ENCODE measurements around the gene PIAS1.
"Not testable (repeated sequence)": the region's sequence is repeated elsewhere in the genome, so short reads cannot be mapped to it uniquely, and the experiment has no call there.

PIAS1 gene

DNA sequence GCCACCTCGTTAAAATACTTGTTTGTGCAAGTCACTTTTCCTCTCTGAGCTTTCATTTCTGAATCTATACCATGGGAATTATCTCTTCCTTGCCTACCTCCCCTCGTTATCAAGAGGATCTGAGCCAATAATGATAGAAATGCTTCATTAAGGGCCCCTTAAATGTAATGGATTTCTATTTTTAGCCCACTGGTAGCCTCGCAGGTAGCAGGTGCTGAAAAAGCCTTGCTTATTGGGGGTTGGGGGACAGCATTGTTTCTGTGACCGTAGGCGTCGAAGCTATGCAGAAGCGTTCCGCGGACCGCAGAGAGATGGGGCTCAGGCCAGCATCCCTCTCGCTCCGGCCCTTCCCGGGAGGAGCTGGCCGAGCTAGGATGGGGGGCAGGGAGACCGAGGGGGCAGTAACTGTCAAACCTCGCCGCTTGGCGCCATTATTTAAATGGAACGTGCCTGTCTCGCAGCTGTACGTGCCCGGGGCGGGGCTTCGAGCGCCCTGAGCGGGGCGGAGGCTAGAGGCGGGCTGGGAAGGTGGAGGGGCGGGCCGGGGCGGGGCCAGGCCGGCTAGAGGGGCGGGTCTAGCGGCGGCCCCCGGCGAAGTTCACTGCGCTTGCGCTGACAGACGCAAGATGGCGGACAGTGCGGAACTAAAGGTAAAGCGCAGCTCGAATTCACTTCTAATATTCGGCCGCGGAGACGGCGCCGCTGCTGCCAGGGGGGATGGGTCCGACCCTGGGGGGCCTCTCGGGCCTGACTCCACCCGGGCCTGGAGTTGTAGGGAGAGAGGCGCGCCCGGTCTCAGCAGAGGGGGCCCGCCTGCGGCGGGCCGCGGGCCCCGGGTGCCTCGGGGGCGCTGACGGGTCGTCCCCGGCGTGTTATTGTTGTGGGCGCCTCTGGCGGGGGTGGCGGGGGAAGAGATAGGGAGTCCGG is at the start of gene PIAS1:
TSS of gene PIAS1 (plus strand) at position 615 of the 927 bp plus-strand sequence. CDS start at position 627, 12 bp downstream.
- DNase-seq = peak; percentile 94

DNA sequence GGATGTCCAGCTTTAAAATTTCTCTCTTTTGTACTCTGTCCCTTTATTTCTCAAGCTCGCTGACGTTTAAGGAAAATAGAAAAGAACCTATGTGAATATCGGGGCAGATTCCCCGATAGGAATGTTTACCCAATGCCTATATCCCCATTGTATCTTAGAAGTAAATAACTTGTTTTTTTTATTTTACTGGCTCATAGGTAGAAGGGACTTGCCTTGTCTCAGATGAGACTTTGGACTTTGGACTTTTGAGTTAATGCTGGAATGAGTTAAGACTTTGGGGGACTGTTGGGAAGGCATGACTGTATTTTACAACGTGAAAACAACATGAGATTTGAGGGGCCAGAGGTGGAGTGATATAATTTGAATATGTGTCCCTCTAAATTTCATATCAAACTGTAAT is 46.5 kb upstream of the PIAS1 start:
- DNase-seq = not testable (repeated sequence)

DNA sequence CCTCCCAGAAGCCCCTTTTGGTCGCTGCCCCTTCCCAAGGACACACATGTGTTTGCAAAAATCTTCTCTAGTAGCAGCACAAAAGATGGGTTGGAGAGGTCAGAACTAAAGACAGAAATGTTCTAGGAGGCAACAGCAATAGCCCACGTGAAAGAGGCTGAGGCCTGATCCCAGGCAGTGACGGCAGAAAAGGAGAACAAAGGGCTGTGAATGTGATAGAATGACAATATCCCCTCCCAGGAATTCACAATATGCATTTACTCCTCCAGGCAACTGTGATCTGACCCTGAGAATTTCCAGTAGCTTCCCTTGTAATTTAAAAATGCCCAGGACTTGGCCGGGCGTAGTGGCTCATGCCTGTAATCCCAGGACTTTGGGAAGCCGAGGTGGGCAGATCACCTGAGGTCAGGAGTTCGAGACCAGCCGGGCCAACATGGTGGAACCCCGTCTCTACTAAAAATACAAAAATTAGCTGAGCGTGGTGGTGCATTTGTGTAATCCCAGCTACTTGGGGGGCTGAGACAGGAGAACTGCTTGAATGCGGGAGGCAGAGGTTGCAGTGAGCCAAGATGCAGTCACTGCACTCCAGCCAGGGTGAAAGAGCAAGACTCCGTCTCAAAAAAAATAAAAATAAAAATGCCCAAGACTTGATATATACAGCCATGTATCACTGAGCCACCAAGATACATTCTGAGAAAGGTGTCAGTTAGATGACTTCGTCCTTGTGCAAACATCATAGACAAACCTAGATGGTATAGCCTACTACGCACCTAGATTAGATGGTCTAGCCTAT is 43.6 kb upstream of the PIAS1 start:
- DNase-seq = no peak

DNA sequence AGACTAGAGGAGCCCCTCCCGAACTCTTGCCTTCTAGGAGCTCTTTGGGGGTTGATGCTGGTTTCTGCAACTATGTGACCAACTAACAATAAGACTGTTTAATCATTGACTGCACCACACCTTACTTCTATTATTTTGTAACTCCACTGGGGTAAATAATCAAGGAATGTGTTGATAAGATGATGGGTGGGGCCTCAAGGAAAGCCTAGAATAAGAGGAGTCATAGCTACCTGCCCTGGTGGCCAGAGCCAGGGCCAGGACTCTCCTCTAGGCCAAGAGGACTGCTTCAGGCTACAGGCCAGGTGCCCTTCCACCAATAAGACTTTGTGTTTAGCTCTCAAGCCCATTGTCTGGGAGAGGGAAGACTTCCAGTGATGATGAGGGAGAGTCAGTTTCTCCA is 41.2 kb upstream of the PIAS1 start:
- DNase-seq = no peak

DNA sequence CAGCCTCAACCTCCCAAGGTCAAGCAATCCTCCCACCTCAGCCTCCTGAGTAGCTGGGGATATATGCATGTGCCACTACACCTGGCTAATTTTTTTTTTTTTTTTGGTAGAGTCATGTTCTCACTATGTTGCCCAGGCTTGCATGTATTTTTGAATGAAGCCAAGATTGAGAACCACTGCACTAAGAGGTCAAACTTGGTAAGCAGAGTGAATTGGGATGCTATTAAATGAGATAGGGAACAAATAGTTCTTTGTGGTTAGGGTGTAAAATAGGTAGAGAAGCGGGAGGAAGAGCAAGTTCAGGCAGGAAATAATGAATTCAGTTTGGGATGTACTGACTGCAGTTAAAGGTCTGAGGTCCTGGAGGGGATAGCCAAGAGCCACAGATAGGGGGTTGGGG is 39.9 kb upstream of the PIAS1 start:
- DNase-seq = no peak

DNA sequence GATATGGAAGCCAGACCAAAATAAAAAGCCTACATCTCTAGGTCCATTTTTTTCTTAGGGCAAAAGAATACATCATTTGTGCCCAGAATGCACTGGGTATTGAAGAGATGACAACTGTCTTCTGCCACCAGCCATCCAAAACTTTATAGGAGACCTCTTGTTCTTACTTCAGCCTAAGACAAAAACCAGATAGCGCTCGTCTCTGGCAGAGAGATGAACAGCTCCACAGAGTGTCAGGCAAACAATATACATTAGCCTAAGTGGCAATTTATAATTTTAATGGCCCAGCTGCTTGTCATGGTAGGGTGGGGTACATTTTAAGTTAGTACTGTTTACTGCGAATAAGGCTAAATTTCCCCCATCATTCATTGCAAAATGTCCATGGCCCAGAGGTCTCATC is 38.9 kb upstream of the PIAS1 start:
- no peak for DNase-seq

DNA sequence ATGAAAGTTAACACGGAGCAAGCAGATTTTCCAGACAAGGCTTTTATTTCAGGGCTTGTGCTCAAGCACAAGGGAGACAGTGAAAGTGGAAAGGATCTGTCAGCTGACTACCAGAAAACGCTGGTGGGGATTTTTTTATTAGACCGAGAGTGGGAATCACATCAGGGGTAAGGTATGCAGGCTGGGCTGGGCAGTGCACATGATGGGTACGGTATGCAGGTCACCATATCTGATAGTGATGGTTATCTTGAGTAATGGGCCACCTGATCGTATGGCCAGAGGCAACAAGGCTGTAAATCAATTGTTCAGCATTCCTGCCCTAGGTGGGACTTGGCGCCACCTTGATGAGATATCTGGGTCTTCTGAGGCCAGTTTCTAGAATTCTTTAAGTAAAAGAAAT is 36.9 kb upstream of the PIAS1 start:
- no peak for DNase-seq

DNA sequence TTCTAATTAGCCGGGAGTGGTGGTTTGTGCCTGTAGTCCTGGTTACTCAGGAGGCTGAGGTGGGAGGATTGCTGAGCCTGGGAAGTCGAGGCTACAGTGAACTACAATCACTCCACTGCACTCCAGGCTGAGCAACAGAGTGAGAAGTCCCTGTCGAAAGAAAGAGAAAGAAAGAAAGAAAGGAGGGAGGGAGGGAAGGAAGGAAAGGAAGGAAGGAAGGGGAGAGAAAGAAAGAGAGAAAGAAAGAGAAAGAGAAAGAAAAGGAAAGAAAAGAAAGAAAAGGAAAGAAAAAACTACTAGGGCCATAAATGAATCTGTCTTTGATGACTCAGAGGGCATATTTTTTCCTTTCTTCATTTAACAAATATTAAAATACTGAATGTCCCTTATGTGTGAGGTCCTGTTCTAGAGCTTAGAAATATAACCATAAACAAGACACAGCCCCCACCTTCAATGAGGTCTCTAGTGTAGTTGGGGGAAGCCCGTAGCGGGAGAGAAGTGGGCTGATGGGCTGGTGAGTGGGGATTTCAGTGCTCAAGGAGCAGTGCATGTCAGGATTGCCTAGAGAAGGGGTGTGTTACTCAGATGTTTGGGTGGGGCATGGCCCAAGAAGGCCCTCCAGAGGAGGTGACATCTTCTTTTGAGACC is 35.2 kb upstream of the PIAS1 start:
- no peak for DNase-seq

DNA sequence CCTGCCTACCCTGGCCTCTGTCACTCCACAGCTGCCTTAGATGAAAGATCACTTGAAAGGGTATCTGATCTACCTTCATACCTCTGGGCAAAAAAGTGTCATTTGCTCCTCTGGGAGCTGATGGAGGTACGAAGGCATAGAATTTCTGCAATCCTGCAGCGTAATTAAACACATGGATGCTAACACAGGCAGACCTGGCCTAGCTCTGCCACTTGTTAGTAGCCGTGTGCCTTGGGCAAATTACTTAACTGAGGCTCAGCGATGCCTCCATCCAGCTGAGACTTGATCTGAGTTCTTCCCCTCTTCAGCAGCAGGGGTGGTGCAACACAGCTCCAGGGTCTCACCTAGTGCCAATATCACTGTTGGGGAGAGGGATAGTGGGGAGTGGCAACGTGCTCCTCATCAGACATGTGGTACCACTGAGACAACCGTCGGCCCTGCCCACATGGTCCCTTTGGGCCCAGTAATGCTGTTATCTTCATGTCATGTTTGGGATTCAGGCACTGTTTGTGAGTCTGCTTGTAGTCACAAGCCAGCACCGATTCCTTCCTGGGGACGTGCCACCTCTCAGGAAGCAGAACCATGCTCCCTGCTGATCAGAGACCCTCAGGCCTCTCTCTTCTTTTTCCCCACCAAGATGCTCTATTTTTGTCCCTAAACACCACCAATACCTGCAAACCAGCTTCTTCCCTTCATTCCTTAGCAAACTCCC is 34.1 kb upstream of the PIAS1 start:
- no peak for DNase-seq

DNA sequence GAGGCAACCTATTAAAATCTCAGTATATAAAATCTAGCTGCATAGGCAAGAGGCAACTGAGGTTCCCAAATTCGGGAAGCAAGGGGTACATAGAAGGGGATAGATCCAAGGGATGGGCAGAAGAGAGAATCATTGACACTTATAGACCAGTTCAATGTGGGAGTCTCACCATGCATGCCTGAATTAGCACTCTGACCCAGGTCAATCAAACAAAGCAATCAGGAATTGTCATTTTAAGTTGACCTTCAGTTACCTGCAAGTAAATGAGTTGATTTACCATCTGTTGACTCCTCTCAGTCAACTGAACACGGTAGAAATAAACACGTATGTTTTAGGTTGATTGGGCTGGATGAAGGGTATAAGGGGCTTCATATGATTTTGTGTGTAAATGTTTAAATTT is 33.4 kb upstream of the PIAS1 start:
- no peak for DNase-seq

DNA sequence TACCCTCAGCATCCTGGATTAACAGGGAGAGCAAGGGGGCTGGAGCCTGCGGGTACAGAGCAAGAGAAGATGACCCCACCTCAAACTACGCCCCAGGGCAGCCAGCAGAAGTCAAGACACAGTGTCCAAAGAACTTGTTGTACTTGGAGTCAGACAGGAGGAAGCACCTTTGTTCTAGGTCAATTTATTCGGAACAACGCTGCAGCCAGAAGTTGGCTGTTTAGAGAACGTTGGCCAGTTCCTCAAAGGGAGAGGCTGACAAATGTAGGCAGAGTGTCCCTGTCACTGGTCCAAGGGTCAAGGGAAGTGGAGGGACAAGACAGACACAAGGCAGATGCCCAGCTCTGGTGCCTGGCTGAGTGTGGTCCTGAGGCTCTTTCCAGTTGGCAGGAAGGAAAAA is 32.1 kb upstream of the PIAS1 start:
- DNase-seq = no peak

DNA sequence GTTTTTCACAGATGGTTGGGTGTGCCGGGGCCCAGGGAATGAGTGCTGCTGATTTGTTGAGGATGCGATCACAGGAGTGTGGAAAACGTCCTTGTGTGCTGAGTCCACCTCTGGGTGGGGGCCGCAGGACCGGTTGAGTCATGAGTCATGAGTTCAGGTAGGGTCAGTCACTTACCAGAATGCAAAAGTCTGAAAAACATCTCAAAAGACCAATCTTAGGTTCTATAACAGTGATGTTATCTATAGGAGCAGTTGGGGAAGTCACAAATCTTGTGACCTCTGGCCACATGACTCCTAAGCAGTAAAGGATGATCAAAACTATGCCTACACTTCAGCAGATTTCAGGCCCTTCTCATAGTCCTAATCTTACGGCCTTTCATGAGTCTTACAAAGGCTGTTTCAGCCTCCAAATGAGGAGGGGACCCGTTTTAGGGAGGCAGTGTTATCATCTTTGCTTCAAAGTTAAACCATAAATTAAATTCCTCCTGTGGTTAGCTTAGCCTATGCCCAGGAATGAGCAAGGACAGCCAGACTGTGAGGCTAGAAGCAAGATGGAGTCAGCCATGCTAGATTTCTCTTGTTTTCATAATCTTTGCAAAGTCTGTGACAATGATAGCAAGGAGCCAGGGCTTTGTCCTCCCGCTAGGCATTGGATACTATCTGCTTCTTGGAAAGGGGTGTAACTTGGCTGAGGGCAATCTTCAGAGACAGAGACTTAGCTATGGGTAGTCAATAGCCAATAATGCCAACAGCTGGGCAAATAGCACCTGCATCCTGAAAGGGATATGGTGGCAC is 30.6 kb upstream of the PIAS1 start:
- no peak for DNase-seq

DNA sequence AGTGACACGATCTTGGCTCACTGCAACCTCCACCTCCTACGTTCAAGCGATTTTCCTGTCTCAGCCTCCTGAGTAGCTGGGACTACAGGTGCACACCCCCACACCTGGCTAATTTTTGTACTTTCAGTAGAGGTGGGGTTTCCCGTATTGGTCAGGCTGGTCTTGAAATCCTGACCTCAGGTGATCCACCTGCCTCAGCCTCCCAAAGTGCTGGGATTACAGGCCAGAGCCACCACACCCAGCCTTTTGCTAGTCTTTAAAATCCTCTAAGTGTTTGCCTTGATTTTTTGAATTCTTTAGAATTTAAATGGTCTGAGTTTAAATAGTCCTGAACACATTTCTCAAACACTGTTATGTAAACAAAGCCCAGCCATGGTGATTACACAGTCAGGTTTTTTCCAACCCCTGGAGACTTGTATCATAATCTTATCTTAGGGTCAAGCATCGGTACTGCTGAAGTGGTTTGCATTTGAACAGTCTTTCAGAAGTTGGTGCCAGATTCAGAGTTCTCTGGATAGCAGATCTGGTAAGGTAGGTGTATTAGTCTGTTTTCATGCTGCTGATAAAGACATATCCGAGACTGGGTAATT is 28.2 kb upstream of the PIAS1 start:
- no peak for DNase-seq

DNA sequence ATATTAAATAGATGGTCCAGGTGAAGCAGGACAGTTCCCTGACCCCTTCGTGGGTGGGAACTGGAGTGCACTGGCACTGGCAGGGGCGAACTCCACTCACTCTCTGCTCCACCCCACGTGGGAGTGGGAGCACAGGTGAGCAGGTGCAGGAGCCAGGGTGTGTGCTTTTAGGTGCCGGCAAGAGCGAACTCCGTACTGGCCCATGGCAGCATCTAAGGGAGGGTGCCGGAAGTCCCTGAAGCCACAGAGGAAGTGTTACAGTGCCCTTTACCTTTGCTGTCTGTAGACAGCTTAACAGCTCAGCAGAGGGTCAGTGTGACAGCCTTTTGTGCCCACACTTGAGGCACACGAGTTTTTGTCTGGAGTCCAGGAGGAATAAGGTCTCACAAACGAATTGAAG is 26.7 kb upstream of the PIAS1 start:
- DNase-seq = no peak

DNA sequence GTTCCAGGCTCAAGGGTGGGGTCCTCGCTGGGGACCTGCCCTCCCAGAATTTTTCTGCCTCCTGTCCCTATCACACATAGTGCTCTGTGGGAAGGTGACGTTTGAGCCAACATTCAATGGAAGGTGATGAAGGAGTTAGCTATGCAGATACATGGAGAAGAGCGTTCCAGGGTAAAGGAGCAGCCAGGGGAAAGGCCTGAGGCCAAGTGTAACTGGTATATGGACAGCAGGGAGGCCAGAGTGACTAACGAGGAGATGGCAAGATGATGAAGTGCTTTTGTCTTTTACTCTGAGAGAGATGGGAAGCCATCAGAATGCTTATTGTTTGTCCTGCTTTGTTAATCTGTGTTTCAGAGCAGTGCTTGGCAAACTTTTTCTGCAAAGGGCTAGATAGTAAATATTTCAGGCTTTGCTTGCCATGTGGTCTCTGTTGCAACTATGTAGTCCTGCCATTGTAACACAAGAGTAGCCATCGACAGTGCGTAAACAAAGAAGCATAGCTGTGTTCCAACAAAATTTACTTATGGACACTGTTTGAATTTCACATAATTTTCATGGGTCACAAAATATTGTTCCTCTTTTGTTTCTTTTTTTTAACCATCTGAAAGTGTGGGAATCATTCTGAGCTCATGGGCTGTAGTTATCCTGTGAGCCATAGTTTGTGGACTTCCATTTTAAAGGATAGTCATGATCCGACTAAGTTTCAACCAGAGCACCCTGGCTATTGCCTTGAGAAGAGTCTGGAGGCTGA is 25.8 kb upstream of the PIAS1 start:
- DNase-seq = no peak

DNA sequence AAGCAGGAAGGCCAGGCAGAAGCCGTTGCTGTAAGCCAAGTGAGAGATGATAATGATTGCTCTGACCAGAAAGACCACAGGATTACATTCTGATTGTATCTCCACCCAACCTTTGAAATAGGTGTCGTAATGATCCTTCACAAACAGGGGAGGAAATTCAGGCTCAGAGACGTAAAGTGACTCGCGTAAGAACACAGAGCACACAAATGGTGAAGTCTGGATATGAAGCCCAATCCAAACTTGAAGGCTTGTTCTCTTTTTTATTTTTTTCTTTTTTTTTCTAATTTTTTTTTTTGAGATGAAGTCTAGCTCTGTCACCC is 25.3 kb upstream of the PIAS1 start:
- no peak for DNase-seq

DNA sequence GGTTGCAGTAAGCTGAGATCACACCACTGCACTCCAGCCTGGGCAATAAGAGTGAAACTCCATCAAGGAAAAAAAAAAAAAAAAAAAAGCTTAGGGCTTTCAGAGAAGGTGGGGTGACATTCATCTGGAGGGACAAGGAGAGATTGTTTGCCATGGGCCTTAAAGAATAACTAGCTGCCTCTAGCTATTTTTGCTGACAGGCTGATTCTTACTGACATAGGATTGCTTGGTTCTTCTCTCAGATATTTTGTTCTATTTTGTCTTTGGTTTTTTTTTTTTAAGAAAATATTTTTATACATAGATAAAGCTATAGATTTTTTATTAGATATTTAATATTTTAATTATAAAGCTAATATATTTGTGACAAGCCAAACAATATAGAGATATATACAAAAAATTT is 24.2 kb upstream of the PIAS1 start:
- DNase-seq = no peak

DNA sequence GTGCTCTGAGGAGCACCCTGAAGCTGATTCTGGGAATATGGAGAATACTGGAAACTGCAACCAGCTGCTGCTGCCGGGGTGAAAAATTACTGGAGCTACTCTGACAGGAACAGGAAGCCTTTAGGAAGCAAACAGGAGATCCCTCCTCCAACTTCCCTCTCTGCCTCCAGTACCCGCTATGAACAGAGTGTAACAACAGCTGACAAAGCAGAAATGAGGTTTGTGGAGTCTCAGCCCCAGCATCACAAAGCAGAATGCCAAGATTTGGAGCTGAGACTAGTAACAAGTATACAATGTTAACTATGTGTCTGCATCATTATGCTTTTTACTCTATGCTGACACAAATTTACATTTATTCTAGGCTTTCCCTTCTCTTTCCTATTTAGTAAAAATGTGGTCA is 22.7 kb upstream of the PIAS1 start:
- no peak for DNase-seq

DNA sequence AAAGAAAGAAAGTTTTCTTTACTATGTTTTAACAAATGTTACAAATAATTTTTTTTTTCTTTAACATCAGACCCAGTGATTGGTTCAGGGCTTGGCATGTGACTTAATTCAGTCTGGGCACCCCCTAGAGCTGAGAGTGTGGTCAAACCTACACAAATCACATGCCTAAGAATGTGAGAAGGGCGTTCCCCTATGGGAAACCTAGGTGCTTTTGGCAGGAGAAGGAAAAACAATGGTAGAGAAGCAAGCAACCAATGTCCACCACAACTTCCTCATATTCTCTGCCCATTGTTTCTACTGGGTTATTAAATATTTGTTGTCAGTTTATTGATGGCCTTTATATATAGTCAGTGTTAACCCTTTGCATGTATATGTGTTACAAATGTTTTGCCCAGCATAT is 21.4 kb upstream of the PIAS1 start:
- no peak for DNase-seq

DNA sequence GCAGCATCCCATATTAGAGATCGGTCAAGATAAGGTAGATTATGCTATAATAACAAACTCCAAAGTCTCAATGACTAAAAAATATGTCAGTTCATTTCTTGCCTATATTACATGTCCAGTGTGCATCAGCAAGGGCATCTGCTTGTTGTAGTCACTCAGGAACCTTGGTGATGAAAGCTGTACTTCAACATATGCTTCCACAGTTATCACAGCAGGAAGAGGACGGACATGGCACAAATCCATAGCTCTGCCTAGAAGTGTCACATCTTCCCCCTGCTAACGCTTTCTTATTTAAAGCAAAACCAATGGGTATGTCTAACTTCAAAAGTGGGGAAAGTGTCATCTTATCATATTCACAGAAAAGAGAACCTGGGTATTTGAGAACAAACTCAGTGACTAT is 20.0 kb upstream of the PIAS1 start:
- no peak for DNase-seq

DNA sequence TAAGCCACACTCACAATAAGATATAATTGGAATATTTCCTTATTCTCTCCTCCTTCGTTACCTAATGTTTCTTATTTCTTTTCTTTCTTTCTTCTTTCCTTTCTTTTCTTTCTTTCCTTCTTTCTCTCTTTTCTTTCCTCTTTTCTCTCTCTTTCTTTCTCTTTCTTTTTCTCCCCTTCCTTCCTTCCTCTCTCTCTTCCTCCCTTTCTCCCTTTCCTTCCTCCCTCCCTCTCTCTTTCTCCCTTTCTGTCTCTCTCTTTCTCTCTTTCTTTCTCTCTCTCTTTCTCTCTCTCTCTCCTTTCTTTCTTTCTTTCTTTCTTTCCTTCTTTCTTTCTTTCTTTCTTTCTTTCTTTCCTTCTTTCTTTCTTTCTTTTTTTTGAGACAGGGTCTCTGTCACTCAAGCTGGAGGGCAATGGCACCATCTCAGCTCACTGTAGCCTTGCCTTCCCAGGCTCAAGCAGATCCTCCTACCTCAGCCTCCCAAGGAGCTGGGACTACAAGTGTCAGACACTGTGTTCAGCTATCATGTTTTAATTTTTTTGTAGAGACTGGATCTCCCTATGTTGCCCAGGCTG is 19.3 kb upstream of the PIAS1 start:
- no peak for DNase-seq
